ENCODE data around the gene RNF151. TPM values are rescaled to one million over a fixed set of nuclear protein-coding genes. Genes with fewer than 3 reads are reported as not detected.
"Not testable (repeated sequence)": the region's sequence is repeated elsewhere in the genome, so short reads cannot be mapped to it uniquely, and the experiment has no call there.

RNF151 gene
- total RNA-seq, 1 experiment from 2014 or later, result not detected

DNA sequence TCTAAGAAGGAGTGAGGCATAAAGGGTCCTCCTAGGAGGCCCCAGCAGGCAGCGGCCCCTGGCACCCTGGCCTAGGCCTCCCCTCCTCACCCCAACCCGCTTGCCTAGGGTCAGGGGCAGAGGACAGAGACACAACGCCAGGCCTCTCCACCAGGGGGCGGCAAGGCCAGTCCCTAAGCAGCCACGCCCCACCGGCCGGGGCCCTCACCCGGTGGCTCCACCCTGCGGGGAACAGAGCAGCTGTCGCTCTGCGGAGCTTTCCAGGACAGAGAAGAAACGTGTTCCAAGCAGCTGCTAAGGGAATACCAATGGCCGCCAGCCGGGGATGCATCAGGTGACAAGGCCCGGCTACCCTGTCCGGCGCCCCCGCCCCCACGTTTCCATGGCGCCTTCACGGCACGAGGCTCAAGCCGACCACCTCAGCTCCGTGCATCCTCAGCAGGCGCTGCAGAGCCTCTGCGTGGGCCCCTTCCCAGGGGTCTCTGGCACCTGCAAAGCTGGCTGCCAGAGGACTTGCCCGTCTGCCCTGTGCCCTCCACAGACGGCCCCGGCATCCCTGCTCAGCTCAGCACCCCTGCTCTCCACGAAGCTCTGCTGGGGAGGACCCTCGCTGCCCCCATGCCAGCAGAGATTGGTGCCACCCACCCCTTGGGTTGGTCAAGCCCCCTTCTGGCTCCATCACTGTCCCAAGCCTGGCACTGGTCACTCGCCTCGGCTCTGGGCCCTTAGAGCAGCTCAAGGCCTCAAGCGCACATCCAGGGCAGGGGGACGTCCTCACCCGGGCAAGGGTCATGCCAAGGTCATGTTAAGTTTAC lies 37.4 kb downstream of the RNF151 start:
- peak; percentile 75 to 96 for DNase-seq (ENCODE audit: low read depth in 1 of 2, low spot score in 2 of 2)
- H3K9me3 ChIP-seq (replicated peaks), result peaks cover under 1% of the 10 kb centered on the region; the same call in 1 of the 2 replicates
- H3K4me3 ChIP-seq, result no peak overlapping the region
- no peaks in the 10 kb centered on the region for H3K27me3 ChIP-seq (replicated peaks)
- peaks cover 25% of the 10 kb centered on the region for H3K4me1 ChIP-seq (replicated peaks)
- H3K36me3 ChIP-seq, result peaks cover 90% of the 10 kb centered on the region
- H3K27ac ChIP-seq, result no peak overlapping the region

DNA sequence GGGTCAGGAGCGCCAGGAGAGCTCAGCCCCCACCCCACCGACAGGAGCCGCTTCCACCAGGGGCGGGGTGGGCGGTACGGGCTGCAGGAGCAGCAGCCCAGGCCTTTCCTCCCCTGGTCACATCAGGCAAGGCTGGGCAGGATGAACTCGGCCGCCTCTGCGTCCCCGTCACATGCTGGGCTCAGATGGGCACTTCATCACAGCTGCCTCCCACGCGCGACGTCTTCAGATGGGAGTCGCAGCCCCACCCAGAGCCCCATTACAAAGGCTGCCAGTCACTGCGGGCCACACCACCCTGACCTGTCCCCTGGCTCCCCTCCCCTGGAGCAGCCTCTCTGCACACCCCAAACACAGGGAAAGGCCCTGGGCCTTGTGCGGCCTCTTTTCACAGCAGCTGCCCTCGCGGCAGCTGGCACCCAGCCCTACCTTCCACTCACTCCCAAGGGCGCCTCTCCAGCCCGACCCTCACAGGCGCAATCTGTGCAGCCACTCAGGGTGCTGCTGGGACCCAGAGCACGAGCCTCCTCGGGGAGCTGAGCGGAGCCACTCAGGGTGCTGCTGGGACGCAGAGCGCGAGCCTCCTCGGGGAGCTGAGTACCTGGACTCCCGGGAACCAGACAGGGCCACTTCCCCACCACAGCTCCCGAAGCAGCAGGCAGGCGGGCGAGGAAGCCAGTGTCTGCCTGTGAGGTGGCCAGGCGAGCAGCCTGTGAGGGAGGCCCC lies 38.3 kb downstream of the RNF151 start:
- H3K36me3 ChIP-seq, result peaks cover 86% of the 10 kb centered on the region
- H3K27me3 ChIP-seq (replicated peaks), result no peaks in the 10 kb centered on the region
- peaks cover 4% of the 10 kb centered on the region; the same call in 1 of the 2 replicates for H3K9me3 ChIP-seq (replicated peaks)
- no peak overlapping the region for H3K4me3 ChIP-seq
- peaks cover 31% of the 10 kb centered on the region for H3K4me1 ChIP-seq (replicated peaks)
- H3K27ac ChIP-seq, result no peak overlapping the region
- DNase-seq (ENCODE audit: low read depth in 1 of 2, low spot score in 2 of 2), result no peak

DNA sequence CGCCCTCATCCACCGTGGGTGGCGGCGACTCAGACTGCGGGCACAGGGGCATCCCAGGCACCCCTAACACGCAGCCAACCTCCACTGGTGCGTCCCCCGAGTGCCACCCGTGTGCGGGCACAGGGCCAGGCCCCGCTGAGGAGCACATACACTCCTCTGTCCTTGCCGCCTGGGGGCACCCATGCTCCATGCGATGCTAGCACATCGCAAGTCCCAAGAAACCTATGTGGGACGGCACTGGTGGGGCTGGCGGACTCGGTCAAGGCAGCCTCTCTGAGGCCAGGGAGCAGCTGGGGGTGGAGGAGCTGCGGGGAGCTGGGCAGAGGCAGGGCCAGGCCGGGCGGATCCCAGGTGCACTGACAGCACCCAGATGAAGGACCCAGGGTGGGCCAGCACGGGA lies 39.0 kb downstream of the RNF151 start:
- no peak for DNase-seq (ENCODE audit: low read depth in 1 of 2, low spot score in 2 of 2)
- no peak overlapping the region for H3K27ac ChIP-seq
- no peak overlapping the region for H3K4me3 ChIP-seq
- peaks cover 4% of the 10 kb centered on the region; the same call in 1 of the 2 replicates for H3K9me3 ChIP-seq (replicated peaks)
- H3K36me3 ChIP-seq, result peaks cover 79% of the 10 kb centered on the region
- no peaks in the 10 kb centered on the region for H3K27me3 ChIP-seq (replicated peaks)
- H3K4me1 ChIP-seq (replicated peaks), result peaks cover 38% of the 10 kb centered on the region

DNA sequence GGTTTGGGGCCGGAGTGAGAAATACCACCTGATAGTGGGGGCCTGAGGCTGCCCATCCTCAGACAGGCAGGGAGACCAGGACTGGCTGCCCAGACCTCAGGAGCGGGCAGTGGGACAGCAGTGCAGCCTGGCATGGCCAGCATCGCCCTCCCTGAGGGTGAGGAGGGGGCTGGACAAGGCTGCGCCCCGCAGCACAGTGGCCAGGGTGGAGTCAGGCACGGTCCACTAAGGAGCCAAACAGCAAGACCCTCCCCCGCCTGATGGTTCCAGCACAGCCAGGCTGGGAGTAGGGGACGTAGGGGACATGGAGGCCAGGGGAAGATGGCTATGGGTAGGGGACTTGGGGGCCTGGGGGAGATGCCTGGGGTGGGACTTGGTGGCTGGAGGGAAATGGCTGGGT lies 39.7 kb downstream of the RNF151 start:
- H3K4me3 ChIP-seq, result no peak overlapping the region
- peaks cover 72% of the 10 kb centered on the region for H3K36me3 ChIP-seq
- no peak overlapping the region for H3K27ac ChIP-seq
- H3K4me1 ChIP-seq (replicated peaks), result peaks cover 39% of the 10 kb centered on the region
- H3K27me3 ChIP-seq (replicated peaks), result no peaks in the 10 kb centered on the region
- no peak for DNase-seq (ENCODE audit: low read depth in 1 of 2, low spot score in 2 of 2)
- H3K9me3 ChIP-seq (replicated peaks), result peaks cover 4% of the 10 kb centered on the region; the same call in 1 of the 2 replicates

DNA sequence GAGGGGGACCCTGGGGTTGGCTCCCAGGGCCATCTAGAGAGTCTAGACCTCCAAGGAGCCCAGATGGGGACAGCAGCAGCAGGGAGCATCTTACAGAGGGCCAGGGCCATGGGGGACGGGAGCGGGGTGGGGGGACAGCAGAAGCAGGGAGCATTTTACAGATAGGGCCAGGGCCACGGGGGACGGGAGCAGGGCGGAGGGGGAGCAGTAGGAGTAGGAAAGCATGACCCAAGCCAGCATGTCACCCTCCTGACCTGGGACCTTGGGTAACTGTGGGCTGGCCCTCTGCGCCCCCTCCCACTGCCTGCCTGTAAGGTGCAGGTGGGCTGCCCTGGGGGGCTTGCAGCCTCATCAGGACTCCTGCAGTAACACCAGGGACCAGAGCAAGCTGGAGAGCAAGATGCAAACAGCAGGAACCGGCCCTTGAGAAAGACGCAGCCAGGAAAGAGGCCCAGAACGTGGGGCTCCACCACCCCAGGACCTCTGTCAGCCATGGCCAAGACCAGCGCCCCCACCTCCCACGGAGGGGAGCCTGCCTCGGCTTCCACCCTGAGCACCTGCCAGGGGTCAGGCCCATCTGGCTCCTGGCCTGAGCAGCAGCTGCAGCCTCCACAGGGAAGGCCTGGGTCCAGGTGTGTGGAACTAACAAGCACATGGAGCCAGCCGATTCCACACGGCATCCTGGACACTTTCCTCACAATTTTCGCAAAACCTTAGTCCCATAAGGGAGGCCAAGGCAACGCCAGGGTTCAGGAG lies 40.6 kb downstream of the RNF151 start:
- DNase-seq (ENCODE audit: low read depth in 1 of 2, low spot score in 2 of 2), result no peak
- Histone ChIP-seq H3K9me3 (replicated peaks) (peaks cover 4% of the 10 kb centered on the region; the same call in 1 of the 2 replicates), H3K27ac (no peak overlapping the region), H3K27me3 (replicated peaks) (no peaks in the 10 kb centered on the region), H3K4me3 (no peak overlapping the region), H3K36me3 (peaks cover 63% of the 10 kb centered on the region), H3K4me1 (replicated peaks) (peaks cover 39% of the 10 kb centered on the region)

DNA sequence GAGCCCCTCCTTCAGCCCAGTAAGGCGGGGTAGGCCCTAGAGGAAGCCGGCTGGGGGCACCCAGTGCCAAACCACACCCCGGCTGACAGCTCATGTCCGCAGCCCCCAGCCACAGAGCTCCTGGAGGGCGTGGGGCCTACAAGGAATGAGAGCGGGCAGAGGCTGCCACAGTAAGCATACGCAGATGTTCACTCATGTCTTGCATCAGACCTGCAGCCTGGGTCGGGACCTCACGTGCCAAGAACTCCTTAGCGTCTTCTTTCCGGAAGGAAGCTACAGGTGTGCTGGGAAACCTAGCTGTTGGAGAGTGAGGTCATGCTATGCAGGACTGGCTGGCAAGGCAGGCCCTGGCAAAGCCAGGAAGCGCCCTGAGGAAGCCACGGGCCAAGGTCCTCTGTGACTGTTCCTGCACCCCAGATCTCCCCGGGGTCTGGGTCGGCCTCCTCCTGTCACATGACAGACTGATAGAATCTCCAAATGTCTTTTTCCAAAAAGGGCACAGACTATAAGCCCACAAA lies 41.4 kb downstream of the RNF151 start:
- Histone ChIP-seq H3K27ac (no peak overlapping the region), H3K4me1 (replicated peaks) (peaks cover 39% of the 10 kb centered on the region), H3K27me3 (replicated peaks) (no peaks in the 10 kb centered on the region), H3K36me3 (peaks cover 55% of the 10 kb centered on the region), H3K9me3 (replicated peaks) (peaks cover 4% of the 10 kb centered on the region; the same call in 1 of the 2 replicates), H3K4me3 (peak overlapping the region; percentile 100)
- DNase-seq (ENCODE audit: low read depth in 1 of 2, low spot score in 2 of 2), result no peak

DNA sequence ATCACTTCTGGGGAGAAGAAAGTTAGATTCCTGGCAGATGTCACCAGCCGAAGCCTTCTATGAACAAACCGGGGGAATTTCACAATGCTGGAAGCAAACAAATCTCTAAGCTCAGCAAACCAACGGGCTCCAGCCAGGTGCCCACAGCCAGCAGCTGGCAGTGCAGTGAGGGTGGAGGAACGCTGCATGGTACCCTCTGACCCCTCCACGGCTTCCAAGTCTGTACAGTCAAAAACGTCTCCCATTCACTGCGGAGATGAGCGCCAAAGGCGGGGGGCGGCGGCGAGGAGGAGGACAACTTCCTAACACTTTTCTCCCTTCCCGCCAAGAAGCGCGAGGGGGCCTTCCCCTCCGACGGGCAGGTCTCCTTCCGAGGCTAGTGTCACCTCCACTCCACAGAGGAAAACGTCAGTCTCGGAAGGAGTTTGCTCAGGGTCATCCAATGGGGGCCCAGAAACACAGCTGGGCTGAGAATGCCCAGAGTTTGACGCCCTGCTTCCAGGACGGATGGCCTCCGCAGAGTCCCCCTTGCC lies 42.0 kb downstream of the RNF151 start:
- peak overlapping the region; percentile 100 for H3K4me3 ChIP-seq
- H3K36me3 ChIP-seq, result peaks cover 48% of the 10 kb centered on the region
- no peak for DNase-seq (ENCODE audit: low read depth in 1 of 2, low spot score in 2 of 2)
- no peaks in the 10 kb centered on the region for H3K27me3 ChIP-seq (replicated peaks)
- peak overlapping the region; percentile 91 for H3K27ac ChIP-seq
- H3K4me1 ChIP-seq (replicated peaks), result peaks cover 39% of the 10 kb centered on the region
- peaks cover 4% of the 10 kb centered on the region; the same call in 1 of the 2 replicates for H3K9me3 ChIP-seq (replicated peaks)

DNA sequence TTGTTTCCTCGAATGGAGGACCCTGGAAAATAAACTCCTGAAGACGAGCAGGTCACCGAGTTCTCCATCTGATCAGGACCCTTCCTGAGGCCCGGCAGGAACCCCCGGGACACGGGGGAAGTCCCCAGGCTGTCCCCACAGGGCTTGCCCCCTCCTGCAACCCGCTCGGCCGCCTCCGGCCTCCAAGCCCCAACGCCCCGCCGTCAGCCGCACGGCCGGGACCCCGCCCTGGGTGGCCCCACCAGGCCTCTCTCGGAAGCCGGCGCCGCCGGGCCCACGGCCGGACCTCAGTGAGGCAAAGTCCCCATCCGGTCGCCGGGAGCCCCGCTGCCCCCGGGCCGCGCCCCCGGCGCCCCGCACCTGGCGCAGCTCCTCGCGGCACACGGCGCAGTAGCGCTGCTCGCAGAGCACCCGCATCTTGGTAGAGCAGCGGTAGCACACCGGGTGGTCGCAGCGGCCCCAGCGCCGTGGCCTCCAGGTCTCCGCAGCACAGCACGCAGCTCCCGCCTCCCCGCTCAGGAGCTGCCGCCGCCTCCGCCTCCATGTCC lies 42.6 kb downstream of the RNF151 start:
- Histone ChIP-seq H3K27ac (peak overlapping the region; percentile 91), H3K4me1 (replicated peaks) (peaks cover 35% of the 10 kb centered on the region), H3K36me3 (peaks cover 47% of the 10 kb centered on the region), H3K9me3 (replicated peaks) (peaks cover 4% of the 10 kb centered on the region; the same call in 1 of the 2 replicates), H3K27me3 (replicated peaks) (no peaks in the 10 kb centered on the region), H3K4me3 (peak overlapping the region; percentile 100)
- no peak for DNase-seq (ENCODE audit: low read depth in 1 of 2, low spot score in 2 of 2)

DNA sequence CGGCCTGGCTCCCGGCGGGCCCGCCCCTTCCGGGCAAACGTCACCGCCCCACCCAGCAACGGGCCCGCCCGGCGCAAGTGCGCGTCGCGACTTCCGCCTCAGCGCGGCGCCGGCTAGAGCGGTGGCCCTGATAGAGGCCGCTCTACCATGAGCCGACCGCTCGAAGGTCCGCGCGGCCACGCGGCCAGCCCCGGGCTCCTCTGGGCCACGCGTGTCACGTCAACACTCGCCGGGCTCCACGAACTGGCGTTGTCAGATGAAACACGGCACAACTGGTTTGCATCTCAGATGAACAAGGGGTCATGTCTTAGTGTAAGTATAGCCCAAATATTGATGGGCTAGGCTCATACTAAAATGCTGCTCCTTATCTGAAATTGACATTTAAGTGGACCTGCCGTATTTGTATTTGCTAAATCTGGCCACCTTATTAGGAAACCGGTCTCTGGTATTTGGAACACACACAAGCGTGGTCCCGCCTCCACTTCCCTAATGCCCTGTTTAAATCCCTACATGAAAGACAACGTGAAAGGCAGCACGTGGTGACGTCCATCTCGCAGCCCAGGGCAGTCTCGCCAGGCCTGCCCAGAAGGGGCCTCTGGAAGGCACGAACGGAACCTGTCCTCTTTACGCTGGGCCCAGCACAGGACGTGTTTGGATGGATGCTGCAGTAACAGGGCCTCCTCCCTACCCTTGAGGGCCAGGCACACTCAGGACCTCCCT lies 43.3 kb downstream of the RNF151 start, which contains the start of gene ZNF598:
Gene ZNF598, minus strand, starts transcription at position 31 of the 720 bp plus-strand sequence.
- DNase-seq (ENCODE audit: low read depth in 1 of 2, low spot score in 2 of 2), result peak; percentile 75 to 83
- Histone ChIP-seq H3K9me3 (replicated peaks) (peaks cover 4% of the 10 kb centered on the region; the same call in 1 of the 2 replicates), H3K4me3 (peak within 1 kb of the TSS; percentile 100), H3K36me3 (peaks cover 43% of the 10 kb centered on the region), H3K4me1 (replicated peaks) (peaks cover 32% of the 10 kb centered on the region), H3K27ac (peak within 1 kb of the TSS; percentile 91), H3K27me3 (replicated peaks) (no peaks in the 10 kb centered on the region)

DNA sequence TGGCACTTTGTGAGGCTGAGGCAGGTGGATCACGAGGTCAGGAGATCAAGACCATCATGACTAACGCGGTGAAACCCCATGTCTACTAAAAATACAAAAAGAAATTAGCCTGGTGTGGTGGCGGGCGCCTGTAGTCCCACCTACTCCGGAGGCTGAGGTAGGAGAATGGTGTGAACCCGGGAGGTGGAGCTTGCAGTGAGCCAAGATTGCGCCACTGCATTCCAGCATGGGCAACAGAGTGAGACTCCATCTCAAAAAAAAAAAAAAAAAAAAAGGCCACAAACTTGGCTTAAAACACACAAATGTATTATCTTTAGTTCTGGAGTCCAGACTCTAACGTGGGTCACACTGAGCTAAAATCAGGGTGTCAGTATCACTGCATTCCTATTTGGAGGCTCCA lies 45.1 kb downstream of the RNF151 start:
- H3K27me3 ChIP-seq (replicated peaks); H3K4me3 ChIP-seq; DNase-seq (ENCODE audit: low read depth in 1 of 2, low spot score in 2 of 2); H3K9me3 ChIP-seq (replicated peaks); H3K27ac ChIP-seq: not testable (repeated sequence)
- Histone ChIP-seq H3K4me1 (replicated peaks) (peaks cover 32% of the 10 kb centered on the region), H3K36me3 (peaks cover 28% of the 10 kb centered on the region)

DNA sequence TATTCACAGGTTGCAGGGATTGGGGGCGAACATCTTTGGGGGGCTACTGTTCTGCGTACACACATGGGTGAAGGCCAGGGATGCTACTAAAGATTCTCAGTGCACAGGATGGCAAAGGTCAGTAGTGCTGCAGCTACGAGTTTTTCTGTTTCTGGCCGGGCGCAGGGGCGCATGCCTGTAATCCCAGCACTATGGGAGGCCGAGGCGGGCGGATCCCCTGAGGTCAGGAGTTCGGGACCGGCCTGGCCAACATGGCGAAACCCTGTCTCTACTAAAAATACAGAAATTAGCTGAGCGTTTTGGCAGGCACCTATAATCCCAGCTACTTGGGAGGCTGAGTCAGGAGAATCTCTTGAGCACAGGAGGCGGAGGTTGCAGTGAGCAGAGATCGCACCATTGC lies 46.9 kb downstream of the RNF151 start:
- no peak for DNase-seq (ENCODE audit: low read depth in 1 of 2, low spot score in 2 of 2)
- peaks cover 10% of the 10 kb centered on the region for H3K36me3 ChIP-seq
- no peaks in the 10 kb centered on the region for H3K27me3 ChIP-seq (replicated peaks)
- H3K4me3 ChIP-seq, result no peak overlapping the region
- peaks cover 4% of the 10 kb centered on the region; the same call in 1 of the 2 replicates for H3K9me3 ChIP-seq (replicated peaks)
- H3K27ac ChIP-seq, result no peak overlapping the region
- peaks cover 18% of the 10 kb centered on the region for H3K4me1 ChIP-seq (replicated peaks)

DNA sequence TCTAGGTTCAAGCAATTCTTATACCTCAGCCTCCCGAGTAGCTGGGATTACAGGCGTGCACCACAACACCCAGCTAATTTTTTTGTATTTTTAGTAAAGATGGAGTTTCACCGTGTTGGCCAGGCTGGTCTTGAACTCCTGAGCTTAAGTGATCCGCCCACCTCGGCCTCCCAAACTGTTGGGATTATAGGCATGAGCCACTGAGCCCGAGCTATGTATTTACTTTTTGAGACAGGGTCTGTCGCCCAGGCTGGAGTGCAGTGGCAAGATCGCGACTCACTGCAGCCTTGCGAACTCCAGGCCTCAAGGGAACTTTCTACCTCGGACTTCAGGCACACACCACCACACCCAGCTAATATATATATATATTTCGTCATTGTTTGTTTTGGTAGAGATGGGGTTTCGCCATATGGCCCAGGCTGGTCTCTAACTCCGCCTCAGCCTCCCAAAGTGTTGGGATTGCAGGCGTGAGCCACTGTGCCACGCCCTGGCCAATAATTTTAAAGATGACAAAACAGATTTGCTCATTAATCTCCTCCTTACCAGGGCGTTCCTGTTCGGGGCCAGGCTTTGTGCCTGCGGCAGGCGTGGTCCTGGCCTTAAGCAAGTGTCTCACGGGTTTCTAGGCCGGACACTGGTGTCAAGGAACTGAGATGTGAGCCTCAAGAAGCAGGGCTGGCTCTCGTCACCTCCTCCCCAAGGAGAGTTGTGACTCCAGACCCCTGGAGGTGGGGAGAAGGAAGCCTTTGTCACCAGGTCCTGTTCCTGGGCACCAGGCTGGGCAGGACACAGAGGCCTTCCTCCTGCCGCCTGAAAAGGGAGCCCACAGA lies 48.7 kb downstream of the RNF151 start:
- Histone ChIP-seq H3K27me3 (replicated peaks) (peaks cover 17% of the 10 kb centered on the region), H3K36me3 (no peaks in the 10 kb centered on the region), H3K4me3 (no peak overlapping the region), H3K9me3 (replicated peaks) (no peaks in the 10 kb centered on the region), H3K27ac (no peak overlapping the region), H3K4me1 (replicated peaks) (peaks cover 14% of the 10 kb centered on the region)
- DNase-seq (ENCODE audit: low read depth in 1 of 2, low spot score in 2 of 2), result no peak

Data from SJSA1 (cell line).